ENCODE measurements around the gene BASP1.

DNA sequence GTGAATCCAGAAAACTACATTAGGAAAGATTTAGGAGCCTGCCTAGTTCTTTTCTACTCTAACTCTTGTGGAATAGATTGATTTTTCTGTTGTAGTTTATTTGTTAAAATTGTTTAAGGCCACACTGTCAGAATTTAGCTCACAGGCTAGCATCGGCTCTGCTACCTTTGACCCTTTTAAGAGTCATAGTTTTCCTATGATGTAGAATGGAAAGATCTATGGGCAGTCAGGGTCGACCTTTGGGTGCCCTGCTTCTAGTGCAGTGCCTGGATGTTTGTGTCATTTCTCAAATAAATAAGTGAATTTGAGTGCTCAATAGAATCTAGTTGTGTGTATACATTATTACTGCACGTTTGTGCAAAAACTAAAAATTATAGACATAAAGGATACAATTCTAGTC lies 38.7 kb downstream of the BASP1 start:
- TF ChIP-seq, protein P1, sequence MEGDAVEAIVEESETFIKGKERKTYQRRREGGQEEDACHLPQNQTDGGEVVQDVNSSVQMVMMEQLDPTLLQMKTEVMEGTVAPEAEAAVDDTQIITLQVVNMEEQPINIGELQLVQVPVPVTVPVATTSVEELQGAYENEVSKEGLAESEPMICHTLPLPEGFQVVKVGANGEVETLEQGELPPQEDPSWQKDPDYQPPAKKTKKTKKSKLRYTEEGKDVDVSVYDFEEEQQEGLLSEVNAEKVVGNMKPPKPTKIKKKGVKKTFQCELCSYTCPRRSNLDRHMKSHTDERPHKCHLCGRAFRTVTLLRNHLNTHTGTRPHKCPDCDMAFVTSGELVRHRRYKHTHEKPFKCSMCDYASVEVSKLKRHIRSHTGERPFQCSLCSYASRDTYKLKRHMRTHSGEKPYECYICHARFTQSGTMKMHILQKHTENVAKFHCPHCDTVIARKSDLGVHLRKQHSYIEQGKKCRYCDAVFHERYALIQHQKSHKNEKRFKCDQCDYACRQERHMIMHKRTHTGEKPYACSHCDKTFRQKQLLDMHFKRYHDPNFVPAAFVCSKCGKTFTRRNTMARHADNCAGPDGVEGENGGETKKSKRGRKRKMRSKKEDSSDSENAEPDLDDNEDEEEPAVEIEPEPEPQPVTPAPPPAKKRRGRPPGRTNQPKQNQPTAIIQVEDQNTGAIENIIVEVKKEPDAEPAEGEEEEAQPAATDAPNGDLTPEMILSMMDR (IDR thresholded peaks at IDR 0.05 in 2 of 3, conservative IDR thresholded peaks at IDR 0.05 in 1 of 3; ENCODE audit: borderline replicate concordance in 1 of 3, insufficient read depth in 1 of 3, low read depth in 2 of 3, low read length in 2 of 3) = no peak
- no peak for TF ChIP-seq CEBPB (IDR thresholded peaks at IDR 0.05; ENCODE audit: low read depth)
- TF ChIP-seq, protein P2, sequence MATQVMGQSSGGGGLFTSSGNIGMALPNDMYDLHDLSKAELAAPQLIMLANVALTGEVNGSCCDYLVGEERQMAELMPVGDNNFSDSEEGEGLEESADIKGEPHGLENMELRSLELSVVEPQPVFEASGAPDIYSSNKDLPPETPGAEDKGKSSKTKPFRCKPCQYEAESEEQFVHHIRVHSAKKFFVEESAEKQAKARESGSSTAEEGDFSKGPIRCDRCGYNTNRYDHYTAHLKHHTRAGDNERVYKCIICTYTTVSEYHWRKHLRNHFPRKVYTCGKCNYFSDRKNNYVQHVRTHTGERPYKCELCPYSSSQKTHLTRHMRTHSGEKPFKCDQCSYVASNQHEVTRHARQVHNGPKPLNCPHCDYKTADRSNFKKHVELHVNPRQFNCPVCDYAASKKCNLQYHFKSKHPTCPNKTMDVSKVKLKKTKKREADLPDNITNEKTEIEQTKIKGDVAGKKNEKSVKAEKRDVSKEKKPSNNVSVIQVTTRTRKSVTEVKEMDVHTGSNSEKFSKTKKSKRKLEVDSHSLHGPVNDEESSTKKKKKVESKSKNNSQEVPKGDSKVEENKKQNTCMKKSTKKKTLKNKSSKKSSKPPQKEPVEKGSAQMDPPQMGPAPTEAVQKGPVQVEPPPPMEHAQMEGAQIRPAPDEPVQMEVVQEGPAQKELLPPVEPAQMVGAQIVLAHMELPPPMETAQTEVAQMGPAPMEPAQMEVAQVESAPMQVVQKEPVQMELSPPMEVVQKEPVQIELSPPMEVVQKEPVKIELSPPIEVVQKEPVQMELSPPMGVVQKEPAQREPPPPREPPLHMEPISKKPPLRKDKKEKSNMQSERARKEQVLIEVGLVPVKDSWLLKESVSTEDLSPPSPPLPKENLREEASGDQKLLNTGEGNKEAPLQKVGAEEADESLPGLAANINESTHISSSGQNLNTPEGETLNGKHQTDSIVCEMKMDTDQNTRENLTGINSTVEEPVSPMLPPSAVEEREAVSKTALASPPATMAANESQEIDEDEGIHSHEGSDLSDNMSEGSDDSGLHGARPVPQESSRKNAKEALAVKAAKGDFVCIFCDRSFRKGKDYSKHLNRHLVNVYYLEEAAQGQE (IDR thresholded peaks at IDR 0.05; ENCODE audit: low read depth) = no peak
- no peak for TF ChIP-seq POLR2A (IDR thresholded peaks at IDR 0.05; ENCODE audit: borderline replicate concordance, extremely low read depth, insufficient read depth, insufficient read length)
- no peak for TF ChIP-seq JUND (IDR thresholded peaks at IDR 0.05)
- no peak for TF ChIP-seq EGR1 (IDR thresholded peaks at IDR 0.05; ENCODE audit: low read depth)
- no peak for TF ChIP-seq EZH2 (IDR thresholded peaks at IDR 0.05)
- TF ChIP-seq EZH2phosphoT487 (IDR thresholded peaks at IDR 0.05; ENCODE audit: borderline replicate concordance) = no peak
